ENCODE measurements around the gene GAPDH. TPM values are rescaled to one million over a fixed set of nuclear protein-coding genes. Genes with fewer than 3 reads are reported as not detected.
"Not testable (repeated sequence)": the region's sequence is repeated elsewhere in the genome, so short reads cannot be mapped to it uniquely, and the experiment has no call there.

The GAPDH gene
- total RNA-seq, 1 donor from 2014 or later = 1,775 TPM

GRCh38 chr12:6558014-6558760, 23.9 kb downstream of the GAPDH start:
- peaks cover 24% of the 10 kb centered on the region for H3K4me1 Mint-ChIP-seq (ENCODE audit: unreplicated experiment)
- H3K4me3 Mint-ChIP-seq (ENCODE audit: unreplicated experiment); H3K27me3 Mint-ChIP-seq (ENCODE audit: unreplicated experiment); DNase-seq (ENCODE audit: extremely low spot score, unreplicated experiment); H3K9me3 Mint-ChIP-seq (ENCODE audit: unreplicated experiment); H3K27ac Mint-ChIP-seq (ENCODE audit: unreplicated experiment): not testable (repeated sequence)
- H3K36me3 Mint-ChIP-seq (ENCODE audit: unreplicated experiment) = peaks cover 26% of the 10 kb centered on the region
- TF ChIP-seq CTCF (IDR thresholded peaks at IDR 0.05) = peak; percentile 60

- H3K27ac Mint-ChIP-seq (ENCODE audit: unreplicated experiment) = peak overlapping the region; percentile 20
- TF ChIP-seq CTCF (IDR thresholded peaks at IDR 0.05) = no peak
- H3K4me1 Mint-ChIP-seq (ENCODE audit: unreplicated experiment) = peaks cover 10% of the 10 kb centered on the region
- no peaks in the 10 kb centered on the region for H3K9me3 Mint-ChIP-seq (ENCODE audit: unreplicated experiment)
- peaks cover 31% of the 10 kb centered on the region for H3K36me3 Mint-ChIP-seq (ENCODE audit: unreplicated experiment)
- no peak for DNase-seq (ENCODE audit: extremely low spot score, unreplicated experiment)
- no peak overlapping the region for H3K4me3 Mint-ChIP-seq (ENCODE audit: unreplicated experiment)
- no peaks in the 10 kb centered on the region for H3K27me3 Mint-ChIP-seq (ENCODE audit: unreplicated experiment)
Measured at GRCh38 chr12:6559500-6559899, 25.2 kb downstream of the GAPDH start.

- Mint-ChIP-seq H3K36me3 (ENCODE audit: unreplicated experiment) (peaks cover 34% of the 10 kb centered on the region), H3K9me3 (ENCODE audit: unreplicated experiment) (no peaks in the 10 kb centered on the region), H3K4me1 (ENCODE audit: unreplicated experiment) (peaks cover 5% of the 10 kb centered on the region), H3K4me3 (ENCODE audit: unreplicated experiment) (no peak overlapping the region), H3K27ac (ENCODE audit: unreplicated experiment) (no peak overlapping the region), H3K27me3 (ENCODE audit: unreplicated experiment) (no peaks in the 10 kb centered on the region)
- no peak for TF ChIP-seq CTCF (IDR thresholded peaks at IDR 0.05)
- DNase-seq (ENCODE audit: extremely low spot score, unreplicated experiment) = no peak
Measured at GRCh38 chr12:6560501-6561205, 26.3 kb downstream of the GAPDH start.

GRCh38 chr12:6562881-6563280, 28.6 kb downstream of the GAPDH start:
- H3K27ac Mint-ChIP-seq (ENCODE audit: unreplicated experiment) = no peak overlapping the region
- no peak for DNase-seq (ENCODE audit: extremely low spot score, unreplicated experiment)
- H3K9me3 Mint-ChIP-seq (ENCODE audit: unreplicated experiment) = no peaks in the 10 kb centered on the region
- peaks cover 10% of the 10 kb centered on the region for H3K4me1 Mint-ChIP-seq (ENCODE audit: unreplicated experiment)
- H3K36me3 Mint-ChIP-seq (ENCODE audit: unreplicated experiment) = peaks cover 45% of the 10 kb centered on the region
- no peak for TF ChIP-seq CTCF (IDR thresholded peaks at IDR 0.05)
- H3K27me3 Mint-ChIP-seq (ENCODE audit: unreplicated experiment) = no peaks in the 10 kb centered on the region
- no peak overlapping the region for H3K4me3 Mint-ChIP-seq (ENCODE audit: unreplicated experiment)

- H3K36me3 Mint-ChIP-seq (ENCODE audit: unreplicated experiment) = peaks cover 44% of the 10 kb centered on the region
- peak; percentile 79 for TF ChIP-seq CTCF (IDR thresholded peaks at IDR 0.05)
- DNase-seq (ENCODE audit: extremely low spot score, unreplicated experiment) = no peak
- H3K27ac Mint-ChIP-seq (ENCODE audit: unreplicated experiment) = no peak overlapping the region
- no peaks in the 10 kb centered on the region for H3K27me3 Mint-ChIP-seq (ENCODE audit: unreplicated experiment)
- H3K4me1 Mint-ChIP-seq (ENCODE audit: unreplicated experiment) = peaks cover 16% of the 10 kb centered on the region
- H3K9me3 Mint-ChIP-seq (ENCODE audit: unreplicated experiment) = no peaks in the 10 kb centered on the region
- H3K4me3 Mint-ChIP-seq (ENCODE audit: unreplicated experiment) = no peak overlapping the region
Measured at GRCh38 chr12:6563448-6564050, 29.2 kb downstream of the GAPDH start.
